Hematopoietic multipotent progenitor cell treated with erythropoietin and hydrocortisone succinate and interleukin-3 and kit ligand, for 6 days (in vitro differentiated cells): ENCODE measurements around the gene CHI3L2.

ENCODE experiments used
- DNase-seq: peaks from one replicate; pipeline ENCODE4 v3.0.0-alpha.2; 2015

CHI3L2 gene

GRCh38 chr1:111256988-111257658 lies 29.6 kb downstream of the CHI3L2 start:
- DNase-seq = no peak

DNA sequence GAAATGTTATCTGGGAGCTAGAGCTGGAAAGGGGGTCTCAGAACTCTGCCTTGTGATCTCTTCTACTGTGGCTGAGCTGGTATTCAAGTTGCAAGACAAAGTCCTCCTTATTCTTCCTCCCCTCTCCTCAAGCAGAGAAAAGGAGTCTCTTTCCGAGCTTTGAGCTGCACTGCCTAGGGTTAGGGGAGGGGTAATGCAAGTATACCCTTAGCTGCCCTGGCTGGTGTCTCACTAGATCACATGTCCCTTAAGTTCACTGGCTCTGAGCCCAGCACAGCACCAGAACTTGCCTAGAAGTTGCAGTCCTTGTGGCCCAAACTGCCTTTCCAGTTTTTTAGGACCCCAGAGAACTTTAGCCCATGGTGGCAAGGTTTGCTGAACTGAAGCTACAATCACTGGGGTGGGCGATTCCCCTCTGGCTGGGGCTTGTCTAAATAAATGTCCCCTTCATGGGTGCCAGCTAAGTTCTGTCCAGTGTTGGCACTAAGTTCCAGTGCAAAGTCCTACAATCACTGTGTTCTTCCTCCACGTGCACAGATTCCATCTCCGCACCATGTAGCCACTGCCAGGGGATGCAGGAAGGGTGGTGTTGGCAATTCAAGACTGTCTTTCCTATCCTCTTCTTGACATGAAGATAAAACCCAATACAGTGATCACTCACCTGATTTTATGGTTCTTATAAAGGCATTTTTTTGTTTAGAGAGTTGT lies 40.4 kb downstream of the CHI3L2 start:
- no peak for DNase-seq

- DNase-seq = no peak
Measured at GRCh38 chr1:111269825-111270406, 42.4 kb downstream of the CHI3L2 start.

DNA sequence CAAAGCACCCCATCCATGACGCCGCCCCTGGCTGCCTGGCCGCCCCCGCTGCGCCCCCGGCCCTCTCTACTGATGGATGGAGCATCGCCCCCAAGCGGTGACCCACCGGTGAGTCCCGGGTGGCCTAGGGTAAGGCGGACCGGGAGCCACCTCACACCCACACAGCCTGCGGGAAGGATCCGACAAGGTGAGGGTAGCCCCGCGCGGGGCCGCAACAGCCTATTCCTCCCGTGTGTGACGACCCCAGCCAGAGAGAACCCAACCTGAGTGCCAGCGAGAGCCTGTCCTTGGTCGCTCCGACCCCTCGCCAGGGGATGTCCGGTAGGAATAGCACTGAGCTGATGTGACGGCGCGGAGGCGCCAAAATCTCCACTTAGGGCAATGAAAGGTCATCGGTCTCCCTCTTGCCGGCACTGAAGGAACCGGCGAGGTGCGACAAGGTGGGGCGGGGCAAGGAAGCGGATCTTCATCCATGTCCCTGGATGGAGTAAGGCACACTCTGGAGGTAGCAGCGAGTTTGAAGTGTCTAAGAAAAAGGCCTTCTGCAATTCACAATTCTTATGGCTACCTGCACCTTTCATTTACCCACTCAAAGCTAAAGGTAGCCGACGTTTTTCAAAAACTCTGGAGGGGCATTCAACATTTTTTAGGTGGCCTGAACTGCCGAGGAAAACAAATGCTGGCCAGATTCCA lies 43.4 kb downstream of the CHI3L2 start:
- DNase-seq = no peak

GRCh38 chr1:111271464-111271801 lies 43.9 kb downstream of the CHI3L2 start:
- DNase-seq = no peak

- DNase-seq = no peak
Measured at GRCh38 chr1:111272081-111272480, 44.6 kb downstream of the CHI3L2 start.

GRCh38 chr1:111274653-111275052 lies 47.1 kb downstream of the CHI3L2 start:
- no peak for DNase-seq

DNA sequence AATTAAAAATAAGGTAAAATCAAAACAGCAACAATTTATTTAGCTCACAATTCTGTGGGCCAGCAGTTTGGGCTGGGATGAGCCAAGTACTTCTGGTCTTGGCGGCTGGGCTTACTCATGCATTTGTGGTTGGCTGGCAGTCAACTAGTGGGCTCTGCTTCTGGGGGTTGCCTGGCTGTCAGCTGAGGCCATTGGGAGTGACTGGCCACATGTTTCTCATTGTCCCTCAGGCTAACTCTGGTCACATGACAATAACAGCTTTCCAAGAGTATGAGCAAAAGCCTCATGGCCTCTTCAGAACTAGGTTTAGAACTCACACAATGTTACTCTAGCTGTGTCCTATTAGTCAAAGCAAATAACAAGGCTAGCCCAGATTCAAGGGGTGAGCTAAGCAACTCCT lies 47.6 kb downstream of the CHI3L2 start:
- DNase-seq = no peak

DNA sequence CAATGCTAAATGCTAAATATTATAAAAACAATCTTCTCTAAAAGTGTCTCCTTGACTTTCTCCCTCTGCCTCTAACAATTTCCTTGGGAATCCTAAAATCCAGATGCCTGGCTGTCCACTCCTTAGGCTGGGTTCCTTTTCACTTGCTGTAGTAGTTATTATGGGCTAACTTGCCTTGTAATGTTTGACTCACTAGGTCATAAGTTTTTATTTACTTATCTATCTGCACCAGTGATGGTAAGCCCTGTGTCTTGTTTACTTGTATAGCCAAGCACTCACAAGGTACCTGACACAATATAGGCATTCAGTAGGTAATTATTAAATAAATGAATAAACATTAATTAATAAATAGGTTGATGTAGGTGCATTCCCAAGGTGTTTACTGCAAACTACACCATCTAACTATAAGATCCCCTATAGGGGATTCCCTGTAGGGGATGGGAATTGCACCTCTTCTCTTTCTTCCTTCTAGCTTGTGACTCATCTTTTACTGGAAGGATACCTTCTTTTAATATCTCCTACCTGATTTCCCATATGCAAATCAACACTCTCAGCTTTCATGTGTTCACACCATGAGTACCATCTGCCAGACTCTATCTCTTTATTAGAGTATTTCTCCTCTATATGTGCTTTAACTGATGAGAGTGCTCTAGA lies 48.4 kb downstream of the CHI3L2 start:
- no peak for DNase-seq

DNA sequence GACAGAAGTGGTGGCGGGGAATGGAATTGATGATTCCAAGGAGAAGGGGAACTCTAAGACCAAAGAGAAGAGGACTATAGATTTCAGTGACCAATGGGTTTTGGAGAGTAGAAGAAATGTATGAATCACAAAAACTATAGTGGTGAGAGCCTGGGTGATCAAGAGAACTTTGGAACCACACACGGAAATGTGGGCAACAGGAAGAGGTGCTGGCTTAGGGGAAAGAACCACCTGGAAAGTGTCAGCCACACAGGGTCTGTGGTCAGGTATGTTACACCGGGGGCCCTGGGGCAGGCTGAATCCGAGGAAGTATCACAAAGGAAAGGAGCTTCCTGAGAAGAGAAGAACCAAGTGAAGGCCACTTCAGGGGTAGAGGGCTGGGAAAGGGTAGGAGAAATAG lies 51.6 kb downstream of the CHI3L2 start:
- no peak for DNase-seq

- DNase-seq = no peak
Measured at GRCh38 chr1:111280267-111280666, 52.8 kb downstream of the CHI3L2 start.

GRCh38 chr1:111281411-111281810 lies 53.9 kb downstream of the CHI3L2 start:
- no peak for DNase-seq

GRCh38 chr1:111283838-111284237 lies 56.3 kb downstream of the CHI3L2 start:
- no peak for DNase-seq

DNA sequence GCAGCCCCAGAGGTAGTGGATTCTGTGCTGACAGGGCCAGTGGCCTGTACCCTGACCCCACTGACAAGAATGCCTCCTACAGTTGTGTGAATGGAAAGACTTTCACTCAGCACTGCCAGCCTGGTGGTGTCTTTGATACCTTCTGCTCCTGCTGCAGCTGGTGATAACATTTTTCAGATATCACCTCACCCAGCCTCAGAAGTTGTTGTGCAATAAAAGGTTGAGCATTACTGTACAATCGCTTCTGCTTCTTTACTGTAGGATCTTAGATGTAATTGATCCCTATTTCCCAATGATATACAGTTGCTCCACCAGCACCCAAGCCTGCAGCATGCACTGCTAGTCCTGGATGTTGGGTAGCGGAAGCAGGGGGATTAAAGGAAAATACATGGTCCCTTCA lies 58.4 kb downstream of the CHI3L2 start:
- DNase-seq = no peak

GRCh38 chr1:111286912-111287311 lies 59.4 kb downstream of the CHI3L2 start:
- DNase-seq = no peak

- DNase-seq = no peak
Measured at GRCh38 chr1:111289371-111289770, 61.9 kb downstream of the CHI3L2 start.

- no peak for DNase-seq
Measured at GRCh38 chr1:111290104-111290503, 62.6 kb downstream of the CHI3L2 start.

DNA sequence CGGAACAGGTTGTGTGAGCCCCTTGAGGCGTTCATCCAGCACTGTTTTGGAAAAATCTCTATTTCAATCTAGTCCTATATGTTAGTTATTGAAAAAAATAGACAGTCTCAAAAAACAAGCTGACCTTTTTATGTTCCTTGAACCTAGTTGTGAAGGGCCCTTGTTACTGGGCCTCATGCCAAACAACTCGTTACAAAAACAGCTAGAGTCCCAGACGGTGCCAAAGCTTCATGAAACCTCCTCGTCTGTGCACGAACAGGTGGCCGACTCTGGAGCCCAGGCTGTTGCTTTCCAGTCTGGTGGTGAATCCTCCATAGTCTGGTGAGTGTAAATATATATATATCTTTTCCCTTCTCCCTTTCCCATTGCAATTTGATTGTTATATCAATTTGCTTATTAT lies 63.1 kb downstream of the CHI3L2 start, which contains the start of gene CHIA:
CHIA (plus strand) TSS at position 222 of the 400 bp plus-strand sequence. CDS start 19,617 bp downstream, outside the sequence.
- no peak for DNase-seq
